GM19395 (cell line): ENCODE results near the gene CCSER1.
"Not testable (repeated sequence)": the region's sequence is repeated elsewhere in the genome, so short reads cannot be mapped to it uniquely, and the experiment has no call there.

Experiments
- ATAC-seq: cut with Tn5 transposase; IDR thresholded peaks from one replicate; pipeline ENCODE4 v1.9.1; 2021; ENCODE audit warnings: mild to moderate bottlenecking, moderate library complexity; ENCODE audit not compliant: unreplicated experiment

CCSER1 gene

GRCh38 chr4:91620952-91621351 is 1493.8 kb downstream of the CCSER1 start:
- no peak for ATAC-seq

GRCh38 chr4:91621446-91621845 is 1494.3 kb downstream of the CCSER1 start:
- ATAC-seq: no peak

GRCh38 chr4:91622925-91623602 is 1495.9 kb downstream of the CCSER1 start:
- no peak for ATAC-seq

- not testable (repeated sequence) for ATAC-seq
Observed at GRCh38 chr4:91623603-91623967, 1496.4 kb downstream of the CCSER1 start.

- ATAC-seq: no peak
Observed at GRCh38 chr4:91630054-91630453, 1502.9 kb downstream of the CCSER1 start.

- ATAC-seq: no peak
Observed at GRCh38 chr4:91630764-91631163, 1503.6 kb downstream of the CCSER1 start.

GRCh38 chr4:91631335-91631734 is 1504.1 kb downstream of the CCSER1 start:
- no peak for ATAC-seq

- ATAC-seq: no peak
Observed at GRCh38 chr4:91636083-91636482, 1508.9 kb downstream of the CCSER1 start.
